HG02943 (cell line): ENCODE results near the gene ZCCHC2.

Experiments
- ATAC-seq: cut with Tn5 transposase; IDR thresholded peaks from one replicate; pipeline ENCODE4 v1.9.1; 2021; ENCODE audit warnings: mild to moderate bottlenecking, low read depth, moderate library complexity; ENCODE audit not compliant: unreplicated experiment

The ZCCHC2 gene

GRCh38 chr18:62522504-62523254, at the start of gene ZCCHC2:
Gene ZCCHC2, plus strand, starts transcription at chr18:62523025. Its CDS starts 400 bp downstream, at chr18:62523425.
- peak; percentile 66 for ATAC-seq

DNA sequence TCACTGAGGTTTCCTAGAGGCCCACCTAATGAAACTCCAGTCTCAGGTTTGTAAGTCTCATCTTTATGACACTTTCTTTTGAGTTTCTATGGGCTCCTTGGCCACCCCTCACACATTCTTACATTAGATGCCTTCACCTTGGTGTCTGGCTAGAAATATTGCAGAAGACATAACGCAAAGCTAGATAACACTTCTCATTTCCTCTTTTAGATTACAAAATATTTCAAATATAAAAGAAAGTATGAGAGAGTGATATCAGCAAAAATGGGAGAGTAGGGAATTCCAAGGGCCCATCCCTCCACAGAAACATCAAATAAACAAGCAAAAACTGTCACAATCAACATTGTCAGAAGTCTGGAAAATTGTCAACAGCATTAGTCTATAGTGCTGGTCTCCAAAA, 43.3 kb upstream of the ZCCHC2 start:
- no peak for ATAC-seq

DNA sequence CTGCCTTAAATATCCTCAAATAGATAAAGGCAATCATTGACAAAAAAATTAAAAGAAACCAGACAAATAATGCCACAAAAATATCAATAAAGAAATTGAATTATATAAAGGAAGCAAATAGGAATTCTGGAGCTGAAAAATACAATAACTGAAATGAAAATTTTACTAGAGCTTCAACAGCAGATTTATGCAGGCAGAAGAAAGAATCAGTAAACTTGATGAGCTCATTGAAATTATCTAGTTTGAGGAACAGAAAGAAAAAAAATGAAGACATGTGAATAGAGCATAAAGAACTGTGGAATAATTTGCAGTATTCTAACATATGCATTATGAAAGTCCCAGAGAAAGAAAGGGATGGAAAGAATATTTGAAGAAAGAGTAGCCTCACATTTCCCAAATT, 41.9 kb upstream of the ZCCHC2 start:
- no peak for ATAC-seq

- ATAC-seq: no peak
These were observed 37.9 kb upstream of the ZCCHC2 start for GRCh38 chr18:62484941-62485340.

DNA sequence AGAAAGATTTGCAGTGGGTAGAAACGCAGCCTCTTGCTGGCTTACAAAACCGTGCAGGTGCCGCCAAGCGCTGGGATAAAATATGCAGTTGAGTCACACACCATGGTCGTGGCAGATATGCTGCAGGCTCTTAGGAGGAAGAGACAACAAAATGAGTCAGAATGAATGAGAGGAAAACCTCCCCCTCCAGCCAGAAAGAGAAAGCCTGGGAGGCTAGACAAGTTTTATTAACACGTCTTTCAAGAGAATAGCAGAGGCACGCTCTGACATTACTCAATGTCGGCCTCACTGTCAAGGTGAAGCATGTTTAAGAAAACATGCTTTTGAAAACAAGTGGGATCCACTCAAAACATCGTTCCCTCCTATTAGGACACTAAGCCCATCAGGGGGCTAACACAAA, 37.1 kb upstream of the ZCCHC2 start:
- no peak for ATAC-seq

DNA sequence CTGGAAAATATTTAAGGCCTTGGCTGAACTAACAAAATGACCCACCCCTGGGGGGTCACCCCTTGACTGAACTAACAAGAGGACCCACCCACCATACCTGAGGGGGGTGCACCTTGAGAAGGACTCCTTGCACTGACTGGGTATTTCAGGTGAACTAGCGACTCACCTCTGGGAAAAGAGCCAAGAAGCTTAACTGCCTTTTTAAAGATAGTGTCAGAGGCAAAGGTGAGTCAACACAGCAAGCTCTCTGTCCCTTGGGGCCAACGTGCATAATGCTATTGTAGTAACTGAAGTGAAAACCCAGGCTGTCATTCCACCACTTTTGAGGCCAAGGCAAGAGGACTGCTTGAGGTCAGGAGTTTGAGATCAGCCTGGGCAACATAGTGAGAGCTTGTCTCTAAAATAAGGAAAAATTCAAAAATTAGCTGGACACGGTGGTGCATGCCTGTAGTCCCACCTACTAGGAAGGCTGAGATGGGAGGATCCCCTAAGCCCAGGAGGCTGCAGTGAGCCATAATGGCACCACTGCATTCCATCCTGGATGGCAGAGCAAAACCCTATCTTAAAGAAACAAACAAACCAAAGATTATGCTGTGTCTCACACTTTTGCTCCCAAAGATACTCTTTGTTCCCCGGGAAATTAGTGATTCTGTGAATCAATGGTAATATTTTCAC, 36.4 kb upstream of the ZCCHC2 start:
- no peak for ATAC-seq

- no peak for ATAC-seq
These were observed 35.7 kb upstream of the ZCCHC2 start for GRCh38 chr18:62487161-62487560.

DNA sequence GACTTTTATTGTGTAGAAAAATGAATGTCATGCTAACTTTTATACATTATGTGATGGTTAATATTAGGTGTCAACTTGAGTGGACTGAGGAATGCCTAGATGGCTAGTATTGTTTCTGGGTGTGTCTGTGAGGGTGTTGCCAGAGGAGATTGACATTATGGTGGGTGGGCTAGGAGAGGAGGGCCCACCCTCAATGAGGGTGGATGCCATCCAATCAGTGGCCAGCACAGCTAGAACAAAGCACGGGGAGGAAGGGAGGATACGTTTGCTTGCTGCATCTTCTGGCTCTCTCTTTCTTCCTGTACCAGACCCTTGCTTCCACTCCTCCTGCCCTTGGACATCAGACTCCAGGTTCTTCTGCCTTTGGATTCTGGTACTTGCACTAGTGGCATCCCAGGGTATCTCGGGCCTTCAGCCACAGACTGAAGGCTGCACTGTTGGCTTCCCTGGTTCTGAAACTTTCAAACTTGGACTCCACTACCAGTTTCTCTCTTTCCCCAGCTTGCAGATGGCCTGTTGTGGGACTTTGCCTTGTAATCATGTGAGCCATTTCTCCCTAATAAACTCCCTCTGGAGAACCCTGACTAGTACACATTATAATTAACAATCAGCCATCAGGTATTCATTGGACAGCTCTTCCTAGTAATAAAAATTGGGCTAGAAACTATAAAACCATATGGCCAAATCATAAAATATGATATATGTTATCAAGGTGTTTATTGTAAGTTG, 31.7 kb upstream of the ZCCHC2 start:
- no peak for ATAC-seq

GRCh38 chr18:62493033-62493862, 29.6 kb upstream of the ZCCHC2 start:
- ATAC-seq: no peak

GRCh38 chr18:62494764-62495163, 28.1 kb upstream of the ZCCHC2 start:
- ATAC-seq: no peak

- no peak for ATAC-seq
These were observed 26.6 kb upstream of the ZCCHC2 start for GRCh38 chr18:62496262-62496661.

DNA sequence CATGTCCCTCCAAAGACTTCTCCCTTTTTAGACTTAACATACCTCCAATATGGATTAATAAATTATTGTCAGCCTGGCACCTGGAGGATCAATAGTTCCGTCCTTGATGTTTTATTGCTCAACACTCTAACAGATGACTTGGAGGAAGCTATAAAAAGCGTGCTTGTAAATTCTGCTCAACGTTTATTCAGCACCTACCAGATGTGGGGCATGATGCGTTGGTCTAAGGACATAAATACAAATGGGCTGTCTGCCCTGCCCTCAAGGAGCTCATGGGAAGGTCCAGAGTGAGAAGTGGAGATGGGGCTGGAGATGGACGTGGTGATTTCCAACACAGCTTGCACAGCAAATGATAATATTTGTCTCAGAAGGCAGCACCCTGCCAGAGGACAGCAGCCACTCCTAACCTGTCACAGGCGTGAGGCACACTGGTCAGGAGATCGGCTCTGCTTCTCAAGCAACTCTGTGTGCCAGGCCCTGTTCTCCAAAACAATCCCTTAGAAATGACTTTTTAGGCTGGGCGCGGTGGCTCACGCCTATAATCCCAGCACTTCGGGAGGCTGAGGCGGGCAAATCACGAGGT, 25.5 kb upstream of the ZCCHC2 start:
- no peak for ATAC-seq

GRCh38 chr18:62498616-62499262, 24.1 kb upstream of the ZCCHC2 start:
- no peak for ATAC-seq

DNA sequence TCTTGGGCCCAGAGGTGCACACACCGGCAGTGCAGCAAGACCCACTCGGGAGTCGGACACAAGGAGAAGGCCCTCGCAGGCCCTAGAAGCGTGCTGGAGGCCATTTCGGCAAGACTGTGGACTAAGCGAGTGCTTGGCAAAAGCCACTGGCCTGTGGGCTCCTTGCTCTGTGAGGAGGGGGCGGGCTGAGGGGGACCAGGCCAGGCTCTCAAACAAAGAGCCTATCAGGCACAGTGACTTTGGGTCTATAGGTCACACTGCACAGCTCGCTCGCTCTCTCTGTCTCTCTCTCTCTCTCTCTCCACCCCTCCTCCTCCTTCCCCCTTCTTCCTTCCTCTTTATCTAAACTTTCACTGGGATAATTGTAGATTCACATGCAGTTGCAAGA, 23.6 kb upstream of the ZCCHC2 start:
- no peak for ATAC-seq

- ATAC-seq: no peak
These were observed 22.7 kb upstream of the ZCCHC2 start for GRCh38 chr18:62500174-62500573.

DNA sequence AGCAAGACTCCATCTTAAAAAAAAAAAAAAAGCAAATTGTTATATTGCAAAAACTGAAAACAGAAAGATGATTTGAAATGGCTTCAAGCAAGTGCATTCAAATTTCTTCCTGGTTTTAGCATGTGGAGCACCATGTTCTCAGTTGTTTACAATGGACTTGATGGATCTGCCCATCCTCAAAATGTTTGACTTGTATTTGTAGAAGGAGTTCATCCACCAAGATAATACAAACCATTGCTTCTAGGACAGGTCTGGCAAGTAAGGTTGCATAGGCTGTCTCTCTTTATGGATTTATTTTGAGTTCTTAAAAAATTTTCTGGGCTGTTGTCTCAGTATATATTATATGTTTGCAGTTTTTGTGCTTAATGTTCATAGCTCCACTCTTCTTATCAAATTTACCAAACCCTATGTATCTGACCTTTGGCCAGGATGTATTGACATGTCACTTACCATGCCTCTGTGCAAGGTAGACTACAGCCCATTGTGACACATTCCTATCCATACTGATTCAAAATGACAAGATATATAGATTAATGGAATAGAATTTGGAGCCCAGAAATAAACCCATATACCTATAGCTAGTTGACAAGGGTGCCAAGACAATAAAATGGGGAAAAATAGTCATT, 21.7 kb upstream of the ZCCHC2 start:
- no peak for ATAC-seq

- peak; percentile 79 for ATAC-seq
These were observed 16.9 kb upstream of the ZCCHC2 start for GRCh38 chr18:62505669-62506494.

DNA sequence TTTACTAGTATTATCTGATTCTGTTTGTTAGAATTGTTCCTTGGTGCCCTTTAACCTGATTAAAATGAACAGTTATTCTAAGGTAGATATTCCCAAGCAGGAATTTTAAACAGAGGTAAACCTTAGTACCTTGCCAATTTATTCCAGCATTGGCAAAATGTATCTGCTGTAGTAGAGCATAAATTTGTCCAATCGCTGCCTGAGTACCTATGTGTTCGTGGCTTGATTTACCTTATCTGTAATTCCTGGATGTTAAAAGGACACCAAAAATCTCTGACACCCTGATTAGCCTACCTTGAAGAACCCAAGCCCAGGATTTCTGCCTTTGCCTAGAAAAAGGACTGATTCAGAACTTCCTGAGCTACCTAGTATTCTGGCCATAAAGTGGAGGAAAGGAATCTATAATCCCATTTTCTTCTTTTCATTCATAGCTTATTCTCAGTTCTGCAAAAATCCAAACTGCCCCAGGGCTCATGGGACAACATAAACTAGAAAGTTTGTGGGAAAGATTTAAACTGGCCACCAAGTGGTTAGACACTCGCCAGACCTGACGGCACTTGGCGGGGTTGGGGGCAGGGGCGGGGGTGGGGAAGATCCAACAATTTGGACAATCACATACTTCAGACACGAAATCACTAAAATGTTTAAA, 16.2 kb upstream of the ZCCHC2 start:
- ATAC-seq: no peak
